ENCODE results near the gene GDE1. TPM values are rescaled to one million over a fixed set of nuclear protein-coding genes. Genes with fewer than 3 reads are reported as not detected.

GDE1 gene
- total RNA-seq, 3 donors from 2014 or later (not counting 1 experiment from before 2014, with no cell fraction given), result 35.5 to 40.4 (median 35.9) TPM

- intact Hi-C loops (cut with micrococcal nuclease), result no loop called here
- H3K27me3 Mint-ChIP-seq (ENCODE audit: low read depth in 2 of 2), result no peaks in the 10 kb centered on the region
Observed at GRCh38 chr16:19468300-19468699, 53.6 kb downstream of the GDE1 start.

GRCh38 chr16:19463468-19464315 is 58.2 kb downstream of the GDE1 start:
- no peaks in the 10 kb centered on the region for H3K9me3 ChIP-seq (ENCODE audit: control insufficient read depth, insufficient read depth, low read length)
- H3K4me3 Mint-ChIP-seq, result no peak overlapping the region
- H3K27ac ChIP-seq (ENCODE audit: low read length), result no peak overlapping the region
- H3K27me3 ChIP-seq (ENCODE audit: control insufficient read depth, insufficient read depth, low read length), result no peaks in the 10 kb centered on the region
- no peak overlapping the region for H3K27ac Mint-ChIP-seq
- no peak overlapping the region for H3K4me3 ChIP-seq (ENCODE audit: low read length)
- DNase-seq (no peak), ATAC-seq (no peak)
- H3K27me3 Mint-ChIP-seq (ENCODE audit: low read depth in 2 of 2), result peaks cover 10 to 14% of the 10 kb centered on the region in 2 donors
- no peaks in the 10 kb centered on the region for H3K4me1 ChIP-seq (ENCODE audit: control insufficient read depth, insufficient read depth, low read length)
- no peaks in the 10 kb centered on the region for H3K4me1 Mint-ChIP-seq
- WGBS (ENCODE audit: insufficient coverage), result 94% methylated on average over 9 of the region's 12 CpGs
- no peaks in the 10 kb centered on the region for H3K36me3 ChIP-seq (ENCODE audit: control insufficient read depth, insufficient read depth, low read length)
- TF ChIP-seq CTCF (IDR thresholded peaks at IDR 0.05), result no peak
- intact Hi-C loops (cut with micrococcal nuclease), result no loop called here
- no peaks in the 10 kb centered on the region for H3K9me3 Mint-ChIP-seq
- no peaks in the 10 kb centered on the region for H3K36me3 Mint-ChIP-seq

More at GRCh38 chr16:19468300-19468699, 53.6 kb downstream of the GDE1 start:
- Mint-ChIP-seq H3K9me3 (no peaks in the 10 kb centered on the region), H3K36me3 (no peaks in the 10 kb centered on the region), H3K27ac (no peak overlapping the region), H3K4me1 (no peaks in the 10 kb centered on the region), H3K4me3 (no peak overlapping the region)
- Histone ChIP-seq H3K27me3 (ENCODE audit: control insufficient read depth, insufficient read depth, low read length) (no peaks in the 10 kb centered on the region), H3K27ac (ENCODE audit: low read length) (no peak overlapping the region), H3K4me1 (ENCODE audit: control insufficient read depth, insufficient read depth, low read length) (no peaks in the 10 kb centered on the region), H3K4me3 (ENCODE audit: low read length) (no peak overlapping the region), H3K36me3 (ENCODE audit: control insufficient read depth, insufficient read depth, low read length) (no peaks in the 10 kb centered on the region), H3K9me3 (ENCODE audit: control insufficient read depth, insufficient read depth, low read length) (no peaks in the 10 kb centered on the region)
- 91% methylated on average over 2 of the region's 3 CpGs for WGBS (ENCODE audit: insufficient coverage)
- ATAC-seq (no peak), DNase-seq (no peak)
- TF ChIP-seq CTCF (IDR thresholded peaks at IDR 0.05), result no peak

GRCh38 chr16:19460397-19460796 is 61.5 kb downstream of the GDE1 start:
- Histone ChIP-seq H3K27ac (ENCODE audit: low read length) (no peak overlapping the region), H3K4me1 (ENCODE audit: control insufficient read depth, insufficient read depth, low read length) (no peaks in the 10 kb centered on the region), H3K9me3 (ENCODE audit: control insufficient read depth, insufficient read depth, low read length) (no peaks in the 10 kb centered on the region), H3K36me3 (ENCODE audit: control insufficient read depth, insufficient read depth, low read length) (no peaks in the 10 kb centered on the region), H3K4me3 (ENCODE audit: low read length) (no peak overlapping the region), H3K27me3 (ENCODE audit: control insufficient read depth, insufficient read depth, low read length) (no peaks in the 10 kb centered on the region)
- Mint-ChIP-seq H3K36me3 (no peaks in the 10 kb centered on the region), H3K27ac (no peak overlapping the region), H3K4me1 (no peaks in the 10 kb centered on the region), H3K4me3 (no peak overlapping the region), H3K9me3 (no peaks in the 10 kb centered on the region), H3K27me3 (ENCODE audit: low read depth in 2 of 2) (peaks cover 15 to 16% of the 10 kb centered on the region in 2 donors)
- WGBS (ENCODE audit: insufficient coverage), result 100% methylated on average over 1 of the region's 2 CpGs
- no peak for TF ChIP-seq CTCF (IDR thresholded peaks at IDR 0.05)
- intact Hi-C loops (cut with micrococcal nuclease), result no loop called here
- DNase-seq (no peak), ATAC-seq (no peak)
